HepG2 (cell line): ENCODE results near the gene C3orf22. TPM values are rescaled to one million over a fixed set of nuclear protein-coding genes. Genes with fewer than 3 reads are reported as not detected.

Experiments
- HNF1A ChIP-seq, 2 experiments: sonication (generic) in 1 of 2; formaldehyde crosslinking in 1 of 2; IDR thresholded peaks; 2 replicates each; pipeline versions ENCODE4 v1.4.0 to v1.6.1; 2016 to 2020; ENCODE audit warnings: borderline replicate concordance in 1 of 2, low read depth in 1 of 2, mild to moderate bottlenecking in 1 of 2, missing genetic modification reagents in 1 of 2
- MXD3 ChIP-seq: IDR thresholded peaks from 2 replicates; pipeline ENCODE4 v1.6.1; 2016; ENCODE audit warnings: mild to moderate bottlenecking, missing biosample characterization, missing genetic modification reagents
- RAD51 ChIP-seq: fragments of 450-650 bp; IDR thresholded peaks from 2 replicates; pipeline ENCODE4 v1.6.1; 2016; ENCODE audit warnings: borderline replicate concordance
- SALL2 ChIP-seq: sonication (generic); formaldehyde crosslinking; IDR thresholded peaks from 2 replicates; pipeline ENCODE4 v1.8.1; 2023; ENCODE audit warnings: mild to moderate bottlenecking, missing genetic modification reagents, inconsistent platforms
- SMARCE1 ChIP-seq: fragments of 450-650 bp; IDR thresholded peaks from 2 replicates; pipeline ENCODE4 v1.6.1; 2017; ENCODE audit warnings: borderline replicate concordance
- ZFP62 ChIP-seq: sonication (generic); formaldehyde crosslinking; IDR thresholded peaks from 2 replicates; pipeline ENCODE4 v1.4.0; 2020; ENCODE audit warnings: missing genetic modification reagents
- ZNF362 ChIP-seq: sonication (generic); formaldehyde crosslinking; IDR thresholded peaks from 2 replicates; pipeline ENCODE4 v1.4.0; 2020; ENCODE audit warnings: missing genetic modification reagents, mild to moderate bottlenecking, borderline replicate concordance
- polyA plus RNA-seq, 8 experiments: library from polyadenylated mRNA; depleted of rRNA in 3 of 8; stranded (reverse) in 7 of 8; unstranded in 1 of 8; fragments of >200 nt; fragmentation: Illumina TruSeq in 4 of 8; extraction: Trizol in 4 of 8; gene quantifications; 2 replicates each; pipeline versions ENCODE4 v1.2.1 to v1.2.3, GENCODE V29; 2011 to 2016; ENCODE audit warnings: low read depth in 4 of 8, missing spikeins in 1 of 8, mixed read lengths in 1 of 8; ENCODE audit not compliant: insufficient read depth in 1 of 8
- total RNA-seq, 5 experiments: library from RNA; depleted of rRNA; stranded (reverse); fragments of >200 nt; fragmentation: Illumina TruSeq; extraction: Trizol; gene quantifications; 2 replicates each; pipeline ENCODE4 v1.2.3, GENCODE V29; 2016; ENCODE audit warnings: low read depth in 1 of 5

C3orf22 gene
- total and polyA plus RNA-seq, 2 of the 13 experiments (the other 11 are each of a cell fraction or from before 2014, with no cell fraction given): not detected

- TF ChIP-seq HNF1A (IDR thresholded peaks at IDR 0.05; ENCODE audit: low read depth) (no peak), HNF1A (CRISPR knock-in tag; IDR thresholded peaks at IDR 0.05; ENCODE audit: borderline replicate concordance) (no peak), SMARCE1 (no peak), MXD3 (no peak), ZFP62 (CRISPR knock-in tag) (no peak), ZNF362 (CRISPR knock-in tag) (no peak), SALL2 (CRISPR knock-in tag) (no peak), RAD51 (no peak)
Measured at GRCh38 chr3:126557415-126557745, 1.4 kb downstream of the C3orf22 start (continued).
